ENCODE results near the gene SNRPE.
A peak's percentile ranks its signal among the peaks of the same experiment; 100 is the strongest.
"Not testable (repeated sequence)": the region's sequence is repeated elsewhere in the genome, so short reads cannot be mapped to it uniquely, and the experiment has no call there.

The SNRPE gene

GRCh38 chr1:203861379-203862184 is at the start of gene SNRPE:
Gene SNRPE, plus strand, starts transcription at chr1:203861599. Its CDS starts 61 bp downstream, at chr1:203861660.
- peak; percentile 94 for DNase-seq (ENCODE audit: low read depth)
- H3K4me3 ChIP-seq (ENCODE audit: low read depth, low read length): peak within 1 kb of the TSS; percentile 66

- DNase-seq (ENCODE audit: low read depth): no peak
- H3K4me3 ChIP-seq (ENCODE audit: low read depth, low read length): no peak overlapping the region
Measured at GRCh38 chr1:203813581-203814341, 47.6 kb upstream of the SNRPE start.

GRCh38 chr1:203818399-203818798 is 43.0 kb upstream of the SNRPE start:
- no peak overlapping the region for H3K4me3 ChIP-seq (ENCODE audit: low read depth, low read length)

GRCh38 chr1:203823306-203823705 is 38.1 kb upstream of the SNRPE start:
- DNase-seq (ENCODE audit: low read depth): no peak
- H3K4me3 ChIP-seq (ENCODE audit: low read depth, low read length): no peak overlapping the region

More at GRCh38 chr1:203818399-203818798, 43.0 kb upstream of the SNRPE start:
- DNase-seq (ENCODE audit: low read depth): no peak

GRCh38 chr1:203826175-203826574 is 35.2 kb upstream of the SNRPE start:
- no peak for DNase-seq (ENCODE audit: low read depth)
- H3K4me3 ChIP-seq (ENCODE audit: low read depth, low read length): no peak overlapping the region

GRCh38 chr1:203828002-203828401 is 33.4 kb upstream of the SNRPE start:
- no peak overlapping the region for H3K4me3 ChIP-seq (ENCODE audit: low read depth, low read length)
- DNase-seq (ENCODE audit: low read depth): no peak

GRCh38 chr1:203828503-203828902 is 32.9 kb upstream of the SNRPE start:
- no peak for DNase-seq (ENCODE audit: low read depth)
- H3K4me3 ChIP-seq (ENCODE audit: low read depth, low read length): no peak overlapping the region

GRCh38 chr1:203829247-203829646 is 32.2 kb upstream of the SNRPE start:
- not testable (repeated sequence) for DNase-seq (ENCODE audit: low read depth); H3K4me3 ChIP-seq (ENCODE audit: low read depth, low read length)

- H3K4me3 ChIP-seq (ENCODE audit: low read depth, low read length): no peak overlapping the region
- no peak for DNase-seq (ENCODE audit: low read depth)
Measured at GRCh38 chr1:203835476-203835875, 25.9 kb upstream of the SNRPE start.

- H3K4me3 ChIP-seq (ENCODE audit: low read depth, low read length): no peak overlapping the region
- DNase-seq (ENCODE audit: low read depth): peak; percentile 87
Measured at GRCh38 chr1:203839081-203839480, 22.3 kb upstream of the SNRPE start.

- no peak for DNase-seq (ENCODE audit: low read depth)
- no peak overlapping the region for H3K4me3 ChIP-seq (ENCODE audit: low read depth, low read length)
Measured at GRCh38 chr1:203840208-203840808, 21.1 kb upstream of the SNRPE start.

- no peak overlapping the region for H3K4me3 ChIP-seq (ENCODE audit: low read depth, low read length)
- DNase-seq (ENCODE audit: low read depth): no peak
Measured at GRCh38 chr1:203842559-203842876, 18.9 kb upstream of the SNRPE start.

GRCh38 chr1:203843435-203843834 is 18.0 kb upstream of the SNRPE start:
- no peak for DNase-seq (ENCODE audit: low read depth)
- H3K4me3 ChIP-seq (ENCODE audit: low read depth, low read length): no peak overlapping the region

GRCh38 chr1:203853112-203853511 is 8.3 kb upstream of the SNRPE start:
- not testable (repeated sequence) for H3K4me3 ChIP-seq (ENCODE audit: low read depth, low read length)

GRCh38 chr1:203858055-203858454 is 3.3 kb upstream of the SNRPE start:
- H3K4me3 ChIP-seq (ENCODE audit: low read depth, low read length): no peak overlapping the region
- DNase-seq (ENCODE audit: low read depth): no peak

More at GRCh38 chr1:203853112-203853511, 8.3 kb upstream of the SNRPE start:
- DNase-seq (ENCODE audit: low read depth): not testable (repeated sequence)

- no peak for DNase-seq (ENCODE audit: low read depth)
- no peak overlapping the region for H3K4me3 ChIP-seq (ENCODE audit: low read depth, low read length)
Measured at GRCh38 chr1:203858975-203859374, 2.4 kb upstream of the SNRPE start.

- H3K4me3 ChIP-seq (ENCODE audit: low read depth, low read length): peak overlapping the region; percentile 66
- DNase-seq (ENCODE audit: low read depth): no peak
Measured at GRCh38 chr1:203860396-203861025, 888 bp upstream of the SNRPE start.

GRCh38 chr1:203867802-203868201 is 6.4 kb downstream of the SNRPE start:
- no peak overlapping the region for H3K4me3 ChIP-seq (ENCODE audit: low read depth, low read length)
- no peak for DNase-seq (ENCODE audit: low read depth)

GRCh38 chr1:203870245-203870644 is 8.8 kb downstream of the SNRPE start:
- peak; percentile 14 for DNase-seq (ENCODE audit: low read depth)
- H3K4me3 ChIP-seq (ENCODE audit: low read depth, low read length): no peak overlapping the region

Data from skeletal muscle cell (primary cell).